ENCODE measurements around the gene ZNF710. TPM values are rescaled to one million over a fixed set of nuclear protein-coding genes. Genes with fewer than 3 reads are reported as not detected.

Gene ZNF710
- total and polyA plus RNA-seq, 9 of the 15 experiments (the other 6 are each of a cell fraction or from before 2014, with no cell fraction given), result 0.56 to 14.2 (median 5.2) TPM

GRCh38 chr15:89998141-89998661 is 2.9 kb upstream of the ZNF710 start (continued):
- TF ChIP-seq HNRNPH1 (optimal IDR thresholded peaks at IDR 0.05; ENCODE audit: low read depth, low read length) (no peak), JUN (IDR thresholded peaks at IDR 0.05; ENCODE audit: borderline replicate concordance, low read depth, low read length) (peak; percentile 86; the same call in 1 of the 2 replicates), JUN (CRISPR knock-in tag; IDR thresholded peaks at IDR 0.05; ENCODE audit: borderline replicate concordance) (no peak), EZH2 (IDR thresholded peaks at IDR 0.05; ENCODE audit: borderline replicate concordance, low read depth, low read length) (no peak), JUND (IDR thresholded peaks at IDR 0.05; ENCODE audit: borderline replicate concordance, low read depth, low read length) (peak; percentile 85), JUND (tag; IDR thresholded peaks at IDR 0.05; ENCODE audit: borderline replicate concordance, low read depth, low read length) (peak; percentile 57; the same call in 1 of the 3 replicates), HIVEP1 (CRISPR knock-in tag; IDR thresholded peaks at IDR 0.05) (no peak), ZNF57 (CRISPR knock-in tag; IDR thresholded peaks at IDR 0.05) (no peak), YY1 (IDR thresholded peaks at IDR 0.05; ENCODE audit: borderline replicate concordance in 1 of 3, control insufficient read depth in 1 of 3, extremely low read depth in 1 of 3, insufficient read depth in 3 of 3, insufficient read length in 1 of 3, insufficient replicate concordance in 2 of 3, low read depth in 1 of 3, low read length in 2 of 3) (no peak), KDM1A (IDR thresholded peaks at IDR 0.05) (peak; percentile 88), CBFA2T3 (IDR thresholded peaks at IDR 0.05) (peak; percentile 44; the same call in 1 of the 2 replicates), ZNF3 (CRISPR knock-in tag; IDR thresholded peaks at IDR 0.05) (no peak), FOSL1 (tag; conservative IDR thresholded peaks at IDR 0.05) (peak; percentile 88), CHD7 (IDR thresholded peaks at IDR 0.05; ENCODE audit: low read depth, low read length) (no peak), NR2C2 (CRISPR knock-in tag; IDR thresholded peaks at IDR 0.05) (no peak), NR2C2 (tag; IDR thresholded peaks at IDR 0.05) (peak; percentile 68; the same call in 1 of the 2 replicates), CTBP1 (IDR thresholded peaks at IDR 0.05; ENCODE audit: borderline replicate concordance) (peak; percentile 40), POLR2H (tag; IDR thresholded peaks at IDR 0.05; ENCODE audit: low read depth) (no peak), DPF2 (IDR thresholded peaks at IDR 0.05) (0 out of 2 replicates have a peak, but pooled peaks have one; percentile 30)

All from K562 (cell line).